HG02642 (cell line): ENCODE measurements around the gene MKRN2.
"Not testable (repeated sequence)": the region's sequence is repeated elsewhere in the genome, so short reads cannot be mapped to it uniquely, and the experiment has no call there.

ENCODE experiments used
- ATAC-seq: cut with Tn5 transposase; IDR thresholded peaks from one replicate; pipeline ENCODE4 v1.9.1; 2021; ENCODE audit warnings: mild to moderate bottlenecking; ENCODE audit not compliant: unreplicated experiment, poor library complexity

The MKRN2 gene

DNA sequence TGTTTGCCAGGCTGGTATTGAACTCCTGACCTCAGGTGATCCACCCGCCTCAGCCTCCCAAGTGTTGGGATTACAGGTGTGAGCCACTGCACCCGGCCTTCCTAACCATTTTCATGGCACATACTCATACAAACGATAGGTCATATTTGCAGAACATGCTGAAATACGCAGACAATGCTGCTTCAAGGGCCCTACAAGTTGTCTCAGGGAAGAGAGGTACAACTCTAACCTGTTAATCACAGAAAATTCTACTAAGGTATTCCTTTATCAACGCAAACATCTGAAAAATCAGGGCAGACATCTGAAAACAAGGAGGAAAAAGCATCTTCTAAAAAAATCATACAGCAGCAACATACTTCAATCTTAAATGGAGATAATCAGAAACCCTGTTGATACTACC lies 67.2 kb downstream of the MKRN2 start:
- ATAC-seq: no peak

DNA sequence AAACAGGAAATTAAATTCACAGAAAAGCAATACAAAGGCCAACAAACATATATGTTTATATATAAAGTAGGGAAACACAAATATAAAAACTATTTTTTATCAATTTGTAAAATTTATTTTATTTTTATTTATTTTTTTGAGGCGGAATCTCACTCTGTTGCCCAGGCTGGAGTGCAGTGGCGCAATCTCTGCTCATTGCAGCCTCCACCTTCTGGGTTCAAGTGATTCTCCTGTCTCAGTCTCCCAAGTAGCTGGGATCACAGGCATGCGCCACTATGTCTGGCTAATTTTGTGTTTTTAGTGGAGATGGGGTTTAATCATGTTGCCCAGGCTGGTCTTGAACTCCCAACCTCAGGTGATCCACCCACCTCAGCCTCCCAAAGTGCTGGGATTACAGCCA lies 68.1 kb downstream of the MKRN2 start:
- ATAC-seq: not testable (repeated sequence)

DNA sequence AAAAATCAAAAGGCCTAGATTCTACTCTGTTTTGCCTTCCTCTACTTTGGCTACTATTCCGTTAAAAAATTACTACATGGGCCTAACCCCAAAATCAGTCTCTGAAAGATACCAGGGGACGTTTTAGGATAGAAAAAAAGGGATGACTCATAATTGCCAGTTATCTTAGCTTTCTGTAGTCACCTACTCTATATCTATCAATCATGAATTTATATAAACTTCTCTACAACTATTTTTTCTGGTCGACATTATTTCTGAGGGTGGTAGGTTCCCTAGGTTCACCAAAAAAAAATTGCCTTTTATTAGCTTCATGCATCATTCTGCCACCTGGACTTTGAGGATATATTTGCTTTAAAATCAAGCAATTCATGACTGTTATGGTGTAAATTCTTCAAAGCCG lies 70.5 kb downstream of the MKRN2 start:
- no peak for ATAC-seq

DNA sequence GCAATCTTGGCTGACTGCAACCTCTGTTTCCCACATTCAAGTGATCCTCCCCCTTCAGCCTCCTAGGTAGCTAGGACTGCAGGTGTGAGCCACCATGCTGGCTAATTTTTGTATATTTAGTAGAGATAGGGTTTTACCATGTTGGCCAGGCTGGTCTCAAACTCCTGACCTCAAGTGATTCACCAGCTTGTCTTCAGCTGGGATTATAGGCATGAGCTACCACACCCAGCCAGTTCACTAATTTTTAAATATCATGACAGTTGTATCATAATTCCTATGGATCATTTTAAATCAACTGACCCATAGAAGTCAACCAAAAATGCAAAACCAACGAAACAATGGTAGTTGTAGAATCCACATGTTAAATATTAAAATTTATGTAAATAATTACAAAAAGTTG lies 71.9 kb downstream of the MKRN2 start:
- ATAC-seq: no peak

- no peak for ATAC-seq
These were observed 72.7 kb downstream of the MKRN2 start for GRCh38 chr3:12629560-12629959.

GRCh38 chr3:12630292-12630691 lies 73.4 kb downstream of the MKRN2 start:
- no peak for ATAC-seq

DNA sequence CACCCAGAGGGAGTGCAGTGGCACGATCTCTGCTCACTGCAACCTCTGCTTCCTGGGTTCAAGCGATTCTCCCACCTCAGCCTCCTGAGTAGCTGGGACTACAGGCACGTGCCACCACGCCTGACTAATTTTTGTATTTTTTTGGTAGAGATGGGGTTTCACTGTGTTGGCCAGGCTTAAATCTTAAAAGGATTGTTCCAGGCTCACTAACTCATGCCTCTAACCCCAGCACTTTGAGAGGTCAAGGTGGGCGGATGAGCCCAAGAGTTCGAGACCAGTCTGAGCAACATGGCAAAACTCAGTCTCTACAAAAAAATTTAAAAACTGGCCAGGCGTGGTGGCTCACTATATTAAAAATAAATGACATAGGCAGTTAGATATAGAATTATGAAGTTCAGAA lies 74.0 kb downstream of the MKRN2 start:
- not testable (repeated sequence) for ATAC-seq

DNA sequence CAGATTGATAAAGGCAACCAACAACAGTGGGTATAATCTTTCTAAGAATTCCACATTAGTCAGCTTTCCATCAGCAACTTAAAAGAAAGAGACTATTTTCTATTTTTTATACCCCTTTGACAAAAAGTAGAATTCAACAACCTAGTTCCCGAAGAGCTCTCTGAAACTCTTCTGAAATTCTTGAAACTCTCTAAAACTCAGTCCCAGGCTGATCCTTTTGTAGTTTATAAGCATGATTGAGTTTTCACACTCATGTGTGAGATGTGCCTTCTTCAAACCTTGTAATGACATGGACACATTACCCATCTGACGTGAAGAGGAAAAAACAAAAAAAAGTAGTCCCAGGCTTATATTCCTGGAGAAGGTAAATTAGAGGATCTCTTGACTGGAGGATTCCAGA lies 75.6 kb downstream of the MKRN2 start:
- no peak for ATAC-seq

- ATAC-seq: no peak
These were observed 76.2 kb downstream of the MKRN2 start for GRCh38 chr3:12633108-12633507.
